Endothelial cell (in vitro differentiated cells): Measurements from ENCODE around the gene NDUFAF8. TPM values are rescaled to one million over a fixed set of nuclear protein-coding genes. Genes with fewer than 3 reads are reported as not detected.

Experiments
- DNase-seq: peaks from one replicate; pipeline ENCODE4 v3.0.0; 2021; ENCODE audit warnings: low spot score
- H3K27ac Mint-ChIP-seq: one replicate; pipeline ENCODE4 v1.8.0; 2021; ENCODE audit warnings: mixed read lengths, inconsistent platforms; ENCODE audit not compliant: unreplicated experiment
- H3K27me3 Mint-ChIP-seq: one replicate; pipeline ENCODE4 v1.8.0; 2021; ENCODE audit warnings: mild to moderate bottlenecking, moderate library complexity, mixed read lengths, inconsistent platforms; ENCODE audit not compliant: unreplicated experiment
- H3K36me3 Mint-ChIP-seq: one replicate; pipeline ENCODE4 v1.8.0; 2021; ENCODE audit warnings: mild to moderate bottlenecking, low read depth, mixed read lengths, inconsistent platforms; ENCODE audit not compliant: unreplicated experiment
- H3K4me1 Mint-ChIP-seq: one replicate; pipeline ENCODE4 v1.8.0; 2021; ENCODE audit warnings: mild to moderate bottlenecking, mixed read lengths, inconsistent platforms; ENCODE audit not compliant: unreplicated experiment
- H3K4me3 Mint-ChIP-seq: one replicate; pipeline ENCODE4 v1.8.0; 2021; ENCODE audit warnings: mild to moderate bottlenecking, mixed read lengths, inconsistent platforms; ENCODE audit not compliant: unreplicated experiment
- H3K9me3 Mint-ChIP-seq: one replicate; pipeline ENCODE4 v1.8.0; 2021; ENCODE audit warnings: mixed read lengths, inconsistent platforms; ENCODE audit not compliant: unreplicated experiment
- total RNA-seq: library from RNA; stranded (reverse); fragmentation: NEBNext Ultra II Directional; extraction: Animal tissue kit (Norgen Biotek cat#: 25700); gene quantifications from one replicate; pipeline ENCODE4 v1.2.1, GENCODE V29; 2021; ENCODE audit not compliant: unreplicated experiment
- TF ChIP-seq, protein P1 (sequence below): fragments of 200-600 bp; sonication (generic); IDR thresholded peaks from one replicate; pipeline ENCODE4 v1.5.0; 2021; ENCODE audit warnings: antibody characterized with exemption; ENCODE audit not compliant: unreplicated experiment

Gene NDUFAF8
- total RNA-seq, 1 donor from 2014 or later = 31.2 TPM

DNA sequence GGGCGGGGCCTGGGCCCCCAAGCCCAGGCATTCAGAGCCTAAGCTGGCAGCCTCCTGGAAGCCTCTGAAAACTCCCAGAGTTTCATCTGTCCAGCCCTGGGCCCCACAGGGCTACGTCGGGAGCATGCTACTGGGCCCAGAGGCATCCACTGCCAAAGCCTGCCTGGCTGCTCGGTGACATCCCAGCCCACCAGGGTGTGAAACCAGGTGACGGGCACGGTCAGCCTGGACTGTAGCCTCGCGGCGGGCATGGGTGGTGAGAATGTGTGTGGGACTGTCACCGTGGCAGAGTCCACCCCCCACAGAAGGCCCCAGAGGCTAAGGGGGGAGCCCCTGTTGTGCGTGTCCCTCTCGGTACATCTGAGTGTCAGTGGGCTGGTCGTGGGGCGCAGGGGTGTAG is 47.5 kb upstream of the NDUFAF8 start:
- no peak overlapping the region for H3K4me3 Mint-ChIP-seq
- TF ChIP-seq, protein P1, sequence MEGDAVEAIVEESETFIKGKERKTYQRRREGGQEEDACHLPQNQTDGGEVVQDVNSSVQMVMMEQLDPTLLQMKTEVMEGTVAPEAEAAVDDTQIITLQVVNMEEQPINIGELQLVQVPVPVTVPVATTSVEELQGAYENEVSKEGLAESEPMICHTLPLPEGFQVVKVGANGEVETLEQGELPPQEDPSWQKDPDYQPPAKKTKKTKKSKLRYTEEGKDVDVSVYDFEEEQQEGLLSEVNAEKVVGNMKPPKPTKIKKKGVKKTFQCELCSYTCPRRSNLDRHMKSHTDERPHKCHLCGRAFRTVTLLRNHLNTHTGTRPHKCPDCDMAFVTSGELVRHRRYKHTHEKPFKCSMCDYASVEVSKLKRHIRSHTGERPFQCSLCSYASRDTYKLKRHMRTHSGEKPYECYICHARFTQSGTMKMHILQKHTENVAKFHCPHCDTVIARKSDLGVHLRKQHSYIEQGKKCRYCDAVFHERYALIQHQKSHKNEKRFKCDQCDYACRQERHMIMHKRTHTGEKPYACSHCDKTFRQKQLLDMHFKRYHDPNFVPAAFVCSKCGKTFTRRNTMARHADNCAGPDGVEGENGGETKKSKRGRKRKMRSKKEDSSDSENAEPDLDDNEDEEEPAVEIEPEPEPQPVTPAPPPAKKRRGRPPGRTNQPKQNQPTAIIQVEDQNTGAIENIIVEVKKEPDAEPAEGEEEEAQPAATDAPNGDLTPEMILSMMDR = no peak

DNA sequence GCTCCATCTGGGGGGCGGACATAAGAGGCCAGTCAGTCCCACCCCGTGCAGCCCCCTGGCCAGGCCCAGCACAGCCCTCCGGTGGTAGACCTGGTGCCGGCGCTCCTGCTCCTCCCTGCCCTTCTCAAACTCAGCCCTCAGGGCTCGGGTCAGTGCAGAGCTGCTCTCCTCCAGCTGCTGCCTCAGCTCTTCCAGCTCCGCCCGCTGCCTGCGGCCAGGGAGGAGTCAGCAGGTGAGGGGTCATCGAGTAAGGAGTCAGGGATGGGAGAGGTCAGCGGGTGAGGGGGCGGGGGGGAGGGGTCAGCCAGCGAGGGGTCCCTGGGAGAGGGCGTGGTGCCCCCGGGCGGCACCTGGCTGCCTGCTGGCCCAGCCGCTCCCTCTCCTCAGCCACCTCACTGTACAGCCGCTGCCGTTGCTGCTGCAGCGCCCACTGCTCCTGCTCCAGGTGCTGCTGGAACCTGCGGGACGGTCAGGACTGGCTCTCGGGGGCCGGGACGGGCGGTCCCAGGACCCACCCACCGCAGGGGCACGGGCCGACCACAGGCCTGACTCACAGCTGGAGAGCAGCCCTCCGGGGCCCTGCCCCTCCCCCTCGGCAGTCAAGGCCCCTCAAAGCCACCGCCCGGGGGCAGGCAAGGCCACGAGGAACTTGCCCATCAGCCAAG is 46.6 kb upstream of the NDUFAF8 start:
- no peaks in the 10 kb centered on the region for H3K36me3 Mint-ChIP-seq
- H3K4me3 Mint-ChIP-seq = no peak overlapping the region
- TF ChIP-seq, protein P1 = no peak
- no peaks in the 10 kb centered on the region for H3K4me1 Mint-ChIP-seq
- DNase-seq = no peak
- no peak overlapping the region for H3K27ac Mint-ChIP-seq
- peaks cover 2% of the 10 kb centered on the region for H3K27me3 Mint-ChIP-seq
- no peaks in the 10 kb centered on the region for H3K9me3 Mint-ChIP-seq

More for the DNA sequence above, 47.5 kb upstream of the NDUFAF8 start:
- no peaks in the 10 kb centered on the region for H3K9me3 Mint-ChIP-seq
- no peak overlapping the region for H3K27ac Mint-ChIP-seq
- DNase-seq = no peak
- no peaks in the 10 kb centered on the region for H3K4me1 Mint-ChIP-seq
- H3K27me3 Mint-ChIP-seq = peaks cover 2% of the 10 kb centered on the region
- H3K36me3 Mint-ChIP-seq = no peaks in the 10 kb centered on the region

DNA sequence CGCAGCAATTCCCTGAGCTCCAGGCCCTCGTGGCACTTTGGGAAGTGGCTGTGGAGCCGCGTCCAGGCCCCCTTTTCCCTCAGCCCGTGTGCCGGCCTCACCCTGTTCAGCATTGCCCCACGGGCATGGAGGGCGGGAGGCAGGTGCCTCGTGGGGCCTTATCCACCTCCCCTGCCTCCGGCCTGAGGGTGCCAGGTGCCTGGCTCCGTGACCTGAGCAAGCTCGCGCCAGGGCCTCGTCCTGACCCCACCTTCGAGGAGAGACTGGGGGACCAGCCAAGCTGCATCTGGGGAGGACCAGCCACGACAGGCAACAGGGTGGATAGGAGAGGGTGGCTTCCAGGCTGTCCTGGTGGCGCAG is 46.1 kb upstream of the NDUFAF8 start:
- Mint-ChIP-seq H3K27me3 (peaks cover 2% of the 10 kb centered on the region), H3K4me3 (no peak overlapping the region), H3K4me1 (peaks cover 2% of the 10 kb centered on the region), H3K36me3 (no peaks in the 10 kb centered on the region), H3K9me3 (no peaks in the 10 kb centered on the region), H3K27ac (no peak overlapping the region)
- DNase-seq = no peak
- TF ChIP-seq, protein P1 = no peak

DNA sequence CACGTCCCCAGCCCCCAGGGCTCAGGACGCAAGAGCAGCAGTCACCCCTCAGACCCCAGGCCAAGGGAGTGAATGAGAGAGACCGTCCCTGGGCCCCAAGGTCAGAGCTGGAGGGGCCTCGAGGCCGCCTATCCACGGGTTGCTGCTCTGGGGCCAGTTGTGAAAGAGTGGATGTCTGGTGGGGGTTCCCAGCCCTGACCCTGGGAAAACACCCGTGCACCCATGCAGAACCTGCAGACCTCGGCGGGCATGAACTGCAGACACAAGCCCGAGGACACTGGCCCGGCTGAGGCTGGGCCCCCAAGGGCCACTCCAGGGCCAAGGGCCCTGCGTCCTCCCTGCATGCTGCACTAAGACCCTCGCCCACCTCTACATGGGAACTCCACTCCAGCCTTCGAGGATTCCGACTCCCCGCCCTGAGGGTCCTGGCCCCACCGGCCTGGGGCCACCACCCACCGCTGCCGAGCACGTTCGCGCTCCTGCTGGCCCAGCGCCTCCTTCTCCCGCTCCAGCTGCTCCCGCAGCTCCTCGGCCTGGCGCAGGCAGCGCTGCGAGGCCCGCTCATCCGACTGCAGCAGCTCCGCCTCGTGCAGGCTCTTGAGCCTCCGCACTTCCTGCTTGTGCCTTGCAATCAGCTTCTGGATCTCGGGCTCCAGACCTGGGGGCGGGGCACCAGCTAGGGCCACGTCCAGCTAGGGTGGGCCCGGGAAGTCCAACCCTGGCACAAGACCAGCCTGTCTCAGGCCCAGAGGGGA is 45.5 kb upstream of the NDUFAF8 start:
- TF ChIP-seq, protein P1 = no peak
- peaks cover 2% of the 10 kb centered on the region for H3K4me1 Mint-ChIP-seq
- no peak for DNase-seq
- peaks cover 2% of the 10 kb centered on the region for H3K27me3 Mint-ChIP-seq
- no peaks in the 10 kb centered on the region for H3K9me3 Mint-ChIP-seq
- H3K36me3 Mint-ChIP-seq = no peaks in the 10 kb centered on the region
- H3K27ac Mint-ChIP-seq = no peak overlapping the region
- H3K4me3 Mint-ChIP-seq = no peak overlapping the region

DNA sequence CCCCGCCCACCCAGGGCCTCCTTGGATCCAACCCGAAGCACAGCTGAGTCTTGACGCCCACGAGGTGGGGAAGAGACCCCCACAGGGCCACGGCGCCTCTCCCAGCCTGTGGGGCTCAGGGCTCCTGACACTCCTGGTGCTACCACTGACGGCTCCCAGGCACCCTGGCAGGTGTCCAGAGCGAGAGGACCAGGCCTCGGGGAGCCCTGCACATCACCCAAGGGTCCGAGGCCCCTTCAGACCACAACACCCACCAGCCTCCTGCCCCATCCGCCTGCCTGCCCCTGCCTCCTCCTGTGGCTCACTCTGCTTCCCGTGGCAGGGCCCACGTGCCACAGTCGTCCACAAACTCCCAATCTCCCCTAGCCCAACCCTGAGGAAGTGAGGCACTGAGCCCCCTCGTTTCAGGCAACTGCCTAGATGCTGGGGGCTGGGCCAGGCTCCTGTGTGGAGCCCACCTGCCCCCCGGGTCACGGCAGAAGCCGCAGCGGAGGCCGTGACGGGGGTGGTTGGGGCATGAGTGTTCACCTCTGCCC is 44.8 kb upstream of the NDUFAF8 start:
- H3K9me3 Mint-ChIP-seq = no peaks in the 10 kb centered on the region
- H3K36me3 Mint-ChIP-seq = no peaks in the 10 kb centered on the region
- TF ChIP-seq, protein P1 = no peak
- H3K27me3 Mint-ChIP-seq = peaks cover 2% of the 10 kb centered on the region
- peaks cover 2% of the 10 kb centered on the region for H3K4me1 Mint-ChIP-seq
- H3K4me3 Mint-ChIP-seq = no peak overlapping the region
- DNase-seq = no peak
- H3K27ac Mint-ChIP-seq = no peak overlapping the region
